ENCODE results near the gene BGN.

The BGN gene

GRCh38 chrX:153533091-153533490 lies 38.3 kb downstream of the BGN start:
- no peak for DNase-seq

- DNase-seq, result no peak
These were observed 42.3 kb downstream of the BGN start for GRCh38 chrX:153537080-153537479.

- DNase-seq, result no peak
These were observed 42.9 kb downstream of the BGN start for GRCh38 chrX:153537526-153538295.

- DNase-seq, result no peak
These were observed 43.6 kb downstream of the BGN start for GRCh38 chrX:153538424-153538823.

GRCh38 chrX:153539171-153539978 lies 44.6 kb downstream of the BGN start:
- peak; percentile 72 for DNase-seq

GRCh38 chrX:153539979-153540358 lies 45.2 kb downstream of the BGN start:
- no peak for DNase-seq

GRCh38 chrX:153544727-153545126 lies 49.9 kb downstream of the BGN start:
- DNase-seq, result no peak

- no peak for DNase-seq
These were observed 51.6 kb downstream of the BGN start for GRCh38 chrX:153546386-153546785.

GRCh38 chrX:153547195-153547594 lies 52.4 kb downstream of the BGN start:
- DNase-seq, result no peak

- no peak for DNase-seq
These were observed 54.5 kb downstream of the BGN start for GRCh38 chrX:153549231-153549630.

- DNase-seq, result no peak
These were observed 55.0 kb downstream of the BGN start for GRCh38 chrX:153549807-153550206.

GRCh38 chrX:153551135-153551534 lies 56.4 kb downstream of the BGN start:
- no peak for DNase-seq

GRCh38 chrX:153554519-153555167 lies 59.9 kb downstream of the BGN start:
- DNase-seq, result peak; percentile 69

GRCh38 chrX:153556767-153557166 lies 62.0 kb downstream of the BGN start:
- no peak for DNase-seq

- DNase-seq, result no peak
These were observed 63.0 kb downstream of the BGN start for GRCh38 chrX:153557618-153558355.
